GM21825 (cell line): ENCODE data around the gene ITGAX.
"Not testable (repeated sequence)": the region's sequence is repeated elsewhere in the genome, so short reads cannot be mapped to it uniquely, and the experiment has no call there.

Source experiments
- ATAC-seq: cut with Tn5 transposase; IDR thresholded peaks from one replicate; pipeline ENCODE4 v1.9.1; 2021; ENCODE audit warnings: mild to moderate bottlenecking, moderate library complexity; ENCODE audit not compliant: unreplicated experiment

The ITGAX gene

GRCh38 chr16:31404353-31405064, 49.5 kb downstream of the ITGAX start:
- no peak for ATAC-seq

DNA sequence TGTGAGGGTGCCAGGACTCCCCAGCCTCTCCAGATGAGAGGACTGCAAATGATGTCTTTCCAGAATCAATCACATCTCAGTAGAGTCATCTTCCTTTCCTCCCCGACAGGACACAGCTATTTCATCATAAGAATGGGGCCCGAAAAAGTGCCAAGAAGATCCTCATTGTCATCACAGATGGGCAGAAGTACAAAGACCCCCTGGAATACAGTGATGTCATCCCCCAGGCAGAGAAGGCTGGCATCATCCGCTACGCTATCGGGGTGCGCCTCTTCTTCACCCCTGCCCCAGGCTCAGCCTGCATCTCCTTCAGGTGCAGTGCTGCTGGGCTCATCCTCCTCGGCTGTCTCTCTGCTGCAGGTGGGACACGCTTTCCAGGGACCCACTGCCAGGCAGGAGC, 52.4 kb downstream of the ITGAX start:
- ATAC-seq: no peak

DNA sequence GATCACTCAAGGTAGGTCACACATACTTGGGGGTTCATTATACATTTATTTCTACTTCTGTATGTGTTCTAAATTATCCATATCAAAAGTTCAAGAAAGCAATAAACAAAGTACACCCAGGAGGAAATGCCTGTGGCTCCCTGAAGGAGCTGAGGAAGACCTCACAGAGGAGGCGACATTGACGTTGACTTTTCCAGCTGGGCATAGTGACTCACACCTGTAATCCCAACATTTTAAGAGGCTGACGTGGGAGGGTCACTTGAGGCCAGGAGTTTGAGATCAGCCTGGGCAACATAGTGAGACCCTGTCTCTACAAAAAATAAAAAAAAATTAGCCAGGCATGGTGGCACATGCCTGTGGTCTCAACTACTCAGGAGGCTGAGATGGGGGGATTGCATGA, 54.5 kb downstream of the ITGAX start:
- no peak for ATAC-seq

DNA sequence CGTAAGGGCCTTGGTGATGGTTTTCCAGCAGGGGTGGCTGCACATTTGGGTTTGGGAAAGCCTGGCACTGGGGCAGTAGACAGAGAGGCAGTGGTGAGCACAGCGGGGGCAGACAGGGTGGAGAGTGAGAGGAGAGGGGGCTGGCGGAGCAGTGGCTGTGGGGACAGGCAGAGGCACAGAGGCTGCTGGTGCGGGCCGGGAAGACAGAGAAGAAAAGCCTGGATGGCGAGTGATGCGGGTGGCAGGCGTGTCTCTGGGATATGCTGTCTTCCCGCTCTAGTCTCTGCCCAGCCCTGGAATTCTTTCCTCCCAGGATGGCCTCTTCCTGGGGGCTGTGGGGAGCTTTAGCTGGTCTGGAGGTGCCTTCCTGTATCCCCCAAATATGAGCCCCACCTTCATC, 55.1 kb downstream of the ITGAX start:
- no peak for ATAC-seq

DNA sequence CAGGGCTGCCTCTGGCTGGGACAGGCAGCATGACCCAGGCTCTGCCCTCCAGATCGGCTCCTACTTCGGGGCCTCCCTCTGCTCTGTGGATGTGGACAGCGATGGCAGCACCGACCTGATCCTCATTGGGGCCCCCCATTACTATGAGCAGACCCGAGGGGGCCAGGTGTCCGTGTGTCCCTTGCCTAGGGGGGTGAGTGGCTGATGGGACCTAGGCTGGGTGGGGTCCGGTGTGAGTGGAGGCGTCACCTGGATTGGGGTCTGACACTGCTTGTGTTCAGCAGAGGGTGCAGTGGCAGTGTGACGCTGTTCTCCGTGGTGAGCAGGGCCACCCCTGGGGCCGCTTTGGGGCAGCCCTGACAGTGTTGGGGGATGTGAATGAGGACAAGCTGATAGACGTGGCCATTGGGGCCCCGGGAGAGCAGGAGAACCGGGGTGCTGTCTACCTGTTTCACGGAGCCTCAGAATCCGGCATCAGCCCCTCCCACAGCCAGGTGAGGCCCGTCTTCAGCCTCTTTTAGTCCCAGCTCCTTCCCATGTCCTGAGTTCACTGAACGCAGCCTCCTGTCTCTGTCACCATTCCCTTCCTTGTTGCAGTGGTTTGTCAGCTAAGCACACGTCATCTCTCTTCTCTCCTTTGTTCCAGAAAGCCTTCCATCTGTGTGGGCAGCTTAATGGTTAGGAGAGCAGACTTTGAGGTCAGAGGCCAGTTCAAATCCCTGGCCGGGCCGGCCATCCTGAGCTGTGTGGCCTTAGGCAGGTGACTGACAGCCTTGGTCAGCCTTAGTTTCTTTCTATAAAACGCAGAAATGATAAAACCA, 56.3 kb downstream of the ITGAX start:
- ATAC-seq: no peak

- ATAC-seq: no peak
These were observed 57.8 kb downstream of the ITGAX start for GRCh38 chr16:31412750-31413149.

DNA sequence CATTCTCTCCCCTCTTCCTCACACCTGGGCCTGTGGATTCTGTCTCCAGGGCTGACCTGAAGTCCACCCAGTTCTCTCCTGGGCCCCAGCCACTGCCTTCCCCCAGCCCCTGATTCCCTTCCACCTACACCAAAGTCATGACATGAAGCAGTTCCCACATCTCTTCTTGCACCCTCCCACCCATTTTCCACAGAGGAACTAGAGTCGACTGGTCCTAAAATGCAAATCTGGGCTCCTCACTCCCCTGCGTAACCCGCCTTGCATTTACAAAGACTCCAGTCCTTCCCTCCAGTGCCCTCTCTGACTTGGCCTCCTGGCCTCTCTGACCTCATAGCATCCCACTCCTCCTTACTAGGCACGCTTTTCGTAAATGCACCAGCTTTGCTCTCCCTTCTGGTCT, 58.4 kb downstream of the ITGAX start:
- ATAC-seq: no peak

DNA sequence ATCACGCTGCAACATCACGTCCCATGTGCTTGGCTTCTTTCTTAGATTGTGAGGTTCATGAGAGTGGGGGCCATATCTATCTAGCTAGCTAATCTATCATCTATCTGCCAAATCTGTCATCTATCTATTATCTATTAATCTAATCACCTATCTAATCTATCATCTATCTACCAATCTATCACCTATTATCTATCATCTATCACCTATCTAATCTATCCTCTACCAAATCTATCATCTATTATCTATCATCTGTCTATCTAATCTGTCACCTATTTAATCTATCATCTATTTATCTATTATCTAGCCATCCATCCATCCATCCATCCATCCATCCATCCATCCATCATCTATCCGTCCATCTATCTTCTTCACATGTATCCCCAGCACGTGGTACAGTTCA, 59.0 kb downstream of the ITGAX start:
- no peak for ATAC-seq

GRCh38 chr16:31414706-31415105, 59.7 kb downstream of the ITGAX start:
- no peak for ATAC-seq

GRCh38 chr16:31416371-31416770, 61.4 kb downstream of the ITGAX start:
- ATAC-seq: no peak

DNA sequence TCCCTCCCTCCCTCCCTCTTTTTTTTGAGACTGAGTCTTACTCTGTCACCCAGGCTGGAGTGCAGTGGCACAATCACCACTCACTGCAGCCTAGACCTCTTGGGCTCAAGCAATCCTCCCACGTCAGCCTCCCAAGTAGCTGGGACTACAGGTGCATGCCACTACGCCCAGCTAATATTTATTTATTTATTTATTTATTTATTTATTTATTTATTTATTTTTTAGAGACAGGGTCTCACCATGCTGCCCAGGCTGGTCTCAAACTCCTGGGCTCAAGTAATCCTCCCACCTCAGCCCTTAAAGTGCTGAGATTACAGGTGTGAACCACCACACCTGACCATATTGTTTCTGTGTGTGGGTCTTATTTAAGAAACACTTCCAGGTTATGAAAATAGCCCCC, 62.1 kb downstream of the ITGAX start:
- ATAC-seq: not testable (repeated sequence)

DNA sequence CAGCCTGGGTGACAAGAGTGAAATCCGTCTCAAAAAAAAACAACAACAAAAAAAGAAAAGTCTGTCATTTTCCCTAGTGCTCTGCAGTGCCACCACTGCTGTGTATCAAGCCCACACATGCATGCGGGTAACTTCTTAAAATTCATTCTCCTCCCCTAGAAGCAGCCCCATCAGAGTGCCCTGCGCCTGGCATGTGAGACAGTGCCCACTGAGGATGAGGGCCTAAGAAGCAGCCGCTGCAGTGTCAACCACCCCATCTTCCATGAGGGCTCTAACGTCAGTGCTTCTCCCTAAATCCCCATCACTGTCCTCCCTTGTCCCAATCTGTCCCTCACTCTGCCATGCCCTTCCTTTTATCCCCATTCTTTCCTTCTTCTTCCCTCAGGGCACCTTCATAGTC, 62.9 kb downstream of the ITGAX start:
- no peak for ATAC-seq

GRCh38 chr16:31420037-31420436, 65.1 kb downstream of the ITGAX start:
- ATAC-seq: no peak

- ATAC-seq: no peak
These were observed 66.6 kb downstream of the ITGAX start for GRCh38 chr16:31421587-31421986.

DNA sequence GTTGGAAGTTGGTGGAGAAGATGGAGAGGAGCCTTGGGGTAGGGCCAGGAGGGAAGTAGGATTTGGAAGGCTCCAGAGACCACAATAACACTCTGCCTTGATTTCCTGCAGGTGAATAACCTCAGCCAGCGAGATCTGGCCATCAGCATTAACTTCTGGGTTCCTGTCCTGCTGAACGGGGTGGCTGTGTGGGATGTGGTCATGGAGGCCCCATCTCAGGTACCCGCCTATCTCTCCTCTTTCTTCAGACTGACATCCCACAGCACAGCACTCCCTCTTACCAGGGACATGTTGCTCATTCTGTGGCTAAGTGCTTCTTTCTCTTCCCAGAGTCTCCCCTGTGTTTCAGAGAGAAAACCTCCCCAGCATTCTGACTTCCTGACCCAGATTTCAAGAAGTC, 68.3 kb downstream of the ITGAX start:
- no peak for ATAC-seq

- no peak for ATAC-seq
These were observed 68.8 kb downstream of the ITGAX start for GRCh38 chr16:31423801-31424200.

DNA sequence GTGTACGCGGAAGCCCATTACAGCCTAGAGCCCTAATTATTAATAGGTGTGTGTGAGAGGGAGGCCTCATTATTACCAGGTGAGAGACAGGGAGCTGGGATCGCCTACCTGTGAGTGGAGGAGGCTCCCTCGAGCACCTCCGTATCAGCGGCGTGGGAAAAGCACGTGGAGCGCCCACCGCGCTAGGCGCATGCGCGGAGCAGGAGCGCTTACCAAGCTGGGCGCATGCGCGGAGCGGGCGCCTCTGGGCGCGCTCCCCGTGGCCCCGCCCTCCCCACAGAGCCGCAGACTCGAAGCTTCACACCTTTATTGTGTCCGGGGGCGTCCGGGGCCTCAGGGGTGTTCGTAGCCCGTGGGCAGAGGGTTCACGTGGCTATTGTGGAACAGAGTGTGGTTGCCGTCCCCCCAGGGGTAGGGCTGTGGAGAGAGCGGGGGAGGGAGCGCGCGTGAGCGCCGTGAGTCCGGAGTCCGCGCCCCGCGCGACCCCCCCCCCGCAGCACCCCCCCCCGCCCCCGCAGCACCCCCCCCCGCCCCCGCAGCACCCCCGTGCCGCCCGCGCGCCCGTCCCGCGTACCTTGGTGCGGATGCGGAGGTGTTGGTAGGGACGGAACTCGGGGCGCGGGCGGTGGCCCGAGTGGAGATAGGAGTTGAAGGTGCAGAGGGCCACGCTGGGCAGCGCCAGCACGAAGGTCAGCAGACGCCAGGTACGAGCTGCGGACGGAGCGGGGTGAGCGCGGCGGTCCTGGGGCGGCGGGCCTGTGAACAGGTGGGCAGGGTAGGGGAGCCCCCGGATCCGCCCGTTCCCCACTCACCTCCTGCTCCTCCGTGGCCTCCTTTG, 72.7 kb downstream of the ITGAX start:
- ATAC-seq: no peak

DNA sequence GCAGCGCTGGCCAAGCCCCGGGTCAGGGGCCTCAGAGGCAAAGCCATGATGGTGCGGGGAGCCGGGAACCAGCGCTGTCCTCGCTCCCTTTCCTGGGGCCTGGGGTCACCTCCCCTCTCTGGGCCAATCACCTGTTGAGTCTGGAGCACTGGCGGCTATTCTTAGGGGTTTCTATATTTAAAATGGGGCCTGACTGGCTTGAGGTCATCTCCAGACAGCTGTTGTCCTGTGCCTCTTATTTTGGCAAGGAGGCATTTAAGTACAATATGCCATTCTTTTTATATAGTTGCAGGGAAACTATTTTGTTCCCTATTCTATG, 73.3 kb downstream of the ITGAX start, which contains the start of gene COX6A2:
Gene COX6A2 (minus strand): TSS at position 82 of the 319 bp plus-strand sequence. CDS start 35 bp downstream, at position 47.
- ATAC-seq: no peak

DNA sequence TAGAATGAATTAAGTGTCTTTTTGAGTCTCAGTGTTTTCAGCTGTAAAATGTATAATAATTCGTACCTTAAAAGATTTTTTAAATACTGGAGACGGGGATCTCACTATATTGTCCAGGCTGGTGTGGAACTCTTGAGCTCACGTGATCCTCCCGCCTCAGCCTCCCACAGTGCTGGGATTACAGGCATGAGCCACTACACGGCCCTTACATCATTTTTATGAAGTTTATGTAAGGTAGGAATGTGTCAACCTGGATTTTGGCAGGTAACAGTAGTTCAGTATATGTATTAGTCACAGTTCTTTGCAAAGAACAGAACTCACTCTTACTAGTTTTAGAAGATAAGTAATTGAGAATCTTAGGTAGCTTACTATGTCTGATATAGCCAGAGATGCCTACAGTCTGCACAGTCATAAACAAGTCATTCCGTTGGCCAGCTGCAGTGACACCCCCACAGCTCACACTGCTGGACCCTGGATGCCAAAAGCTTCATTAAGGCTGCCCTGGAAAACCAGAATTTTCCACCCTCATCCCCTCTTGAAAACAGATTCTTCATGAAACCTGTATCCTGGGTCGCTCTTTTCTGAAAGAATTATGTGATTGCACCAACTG, 73.8 kb downstream of the ITGAX start:
- ATAC-seq: no peak

DNA sequence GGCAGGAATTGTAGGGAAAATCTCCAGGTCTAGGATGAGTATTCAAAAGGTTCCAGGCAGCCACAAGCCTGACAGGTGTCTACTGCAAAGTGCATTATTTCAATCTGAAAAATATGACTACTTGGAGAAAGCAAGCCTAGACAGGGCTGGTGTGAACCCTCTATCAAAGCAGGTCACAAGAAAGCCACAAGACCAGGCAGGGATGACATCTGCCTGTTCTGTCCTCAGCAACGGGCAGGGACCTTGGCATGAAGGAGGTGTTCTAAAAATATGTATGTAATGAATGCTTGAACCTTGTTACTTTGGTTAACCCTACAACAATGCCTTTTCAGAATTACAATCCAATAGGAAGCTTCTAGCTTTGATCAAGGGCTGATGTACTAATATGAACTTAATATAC, 74.3 kb downstream of the ITGAX start:
- ATAC-seq: no peak

GRCh38 chr16:31429796-31430195, 74.8 kb downstream of the ITGAX start:
- no peak for ATAC-seq
